ENCODE results near the gene GUCD1. TPM values are rescaled to one million over a fixed set of nuclear protein-coding genes. Genes with fewer than 3 reads are reported as not detected.

Gene GUCD1
- total and polyA plus RNA-seq, 2 of the 8 experiments (the other 6 are each of a cell fraction or from before 2014, with no cell fraction given), result 85.2 to 128 TPM

- Histone ChIP-seq H3K23me2 (ENCODE audit: low read depth, low read length) (no peaks in the 10 kb centered on the region), H3K4me1 (replicated peaks in 1 of 4; ENCODE audit: control insufficient read depth in 3 of 4, insufficient read depth in 4 of 4, low read length in 3 of 4) (peaks cover 3 to 13% (median 8%) of the 10 kb centered on the region in 4 experiments; a peak in 5 of 7 replicates), H3K36me3 (ENCODE audit: control insufficient read depth in 2 of 4, insufficient read depth in 4 of 4, low read length in 3 of 4) (no peaks in the 10 kb centered on the region), H3K18ac (ENCODE audit: extremely low read depth, low read length) (no peak overlapping the region), H4K5ac (ENCODE audit: insufficient read length, low read depth, low read length) (no peak overlapping the region), H3K79me1 (ENCODE audit: low read depth, low read length) (no peaks in the 10 kb centered on the region), H2AFZ (ENCODE audit: low read length) (no peak overlapping the region), H2BK5ac (ENCODE audit: low read depth, low read length) (peak overlapping the region; percentile 19; the same call in 1 of the 2 replicates), H3K4me3 (ENCODE audit: extremely low read depth in 1 of 4, insufficient read depth in 2 of 4, low read depth in 3 of 4, low read length in 4 of 4) (peak overlapping the region in 1 of 4 experiments; percentile 26; a peak in 1 of 8 replicates), H3K27ac (ENCODE audit: low read depth, low read length) (no peak overlapping the region), H3K79me2 (ENCODE audit: control insufficient read depth in 1 of 2, insufficient read depth in 2 of 2, low read length in 2 of 2) (no peaks in the 10 kb centered on the region), H3K4ac (replicated peaks; ENCODE audit: insufficient read length, low read depth, low read length) (no peak overlapping the region), H3K4me2 (ENCODE audit: insufficient read depth in 1 of 2, low read depth in 2 of 2, low read length in 2 of 2) (peak overlapping the region; percentile 48 to 66; a peak in 3 of 4 replicates), H3K9me3 (ENCODE audit: insufficient read depth in 2 of 2, low read depth in 1 of 2, low read length in 1 of 2) (no peaks in the 10 kb centered on the region), H3K56ac (replicated peaks; ENCODE audit: insufficient read length, low read depth, low read length) (no peak overlapping the region), H3K27me3 (replicated peaks in 1 of 4; ENCODE audit: control insufficient read depth in 3 of 4, extremely low read depth in 1 of 4, insufficient read depth in 3 of 4, low read length in 3 of 4) (peaks cover 0 to 2% (median 0%) of the 10 kb centered on the region in 4 experiments; a peak in 1 of 7 replicates), H2BK120ac (replicated peaks; ENCODE audit: low read depth, low read length) (peak overlapping the region; percentile 57), H3K23ac (ENCODE audit: insufficient read length) (no peak overlapping the region), H2AK5ac (ENCODE audit: low read depth, low read length) (no peak overlapping the region; the same call in 1 of the 2 replicates), H3K9ac (replicated peaks in 1 of 4; ENCODE audit: extremely low read depth in 1 of 4, low read depth in 3 of 4, low read length in 3 of 4) (no peak overlapping the region), H3K14ac (ENCODE audit: insufficient read length) (no peak overlapping the region), H2BK20ac (ENCODE audit: low read length) (peak overlapping the region; percentile 11; the same call in 1 of the 2 replicates), H2BK12ac (ENCODE audit: low read depth, low read length) (no peak overlapping the region), H4K8ac (ENCODE audit: extremely low read depth, insufficient read depth, low read length) (0 out of 2 replicates have a peak overlapping the region, but pooled peaks have one; percentile 3), H2BK15ac (ENCODE audit: low read length) (no peak overlapping the region; the same call in 1 of the 2 replicates), H4K20me1 (replicated peaks in 1 of 2; ENCODE audit: control insufficient read depth in 1 of 2, insufficient read depth in 2 of 2, low read length in 2 of 2) (no peaks in the 10 kb centered on the region), H4K91ac (replicated peaks; ENCODE audit: insufficient read length, low read length) (peak overlapping the region; percentile 29)
- FAIRE-seq, result no peak
- no peak for TF ChIP-seq RAD21 (IDR thresholded peaks at IDR 0.05 in 1 of 2, conservative IDR thresholded peaks at IDR 0.05 in 1 of 2; ENCODE audit: low read depth in 2 of 2, low read length in 2 of 2)
- TF ChIP-seq EP300 (IDR thresholded peaks at IDR 0.05; ENCODE audit: borderline replicate concordance in 1 of 2, low read depth in 2 of 2, low read length in 2 of 2), result no peak
- no peak for TF ChIP-seq RBBP5 (IDR thresholded peaks at IDR 0.05; ENCODE audit: borderline replicate concordance, low read depth, low read length)
- TF ChIP-seq USF2 (IDR thresholded peaks at IDR 0.05; ENCODE audit: low read length), result no peak
- CTCF ChIA-PET (ENCODE audit: partially characterized antibody), result interaction anchor here (0.8 to 15.1 kb wide), 18 partner anchors 9 to 114 kb away, joined by 3 to 201 read pairs (median 4); no protein-coding TSS in a partner anchor
- 73% methylated on average over 6 of the region's 6 CpGs; no CpG with 5 or more reads in 1 of the 2 experiments for WGBS, 2 experiments (ENCODE audit: extremely low coverage in 1 of 2, insufficient coverage in 1 of 2, insufficient read length in 1 of 2, insufficient replicate concordance in 2 of 2, low coverage in 1 of 2, low lambda C conversion rate in 2 of 2, missing lambda C conversion rate in 1 of 2)
- POLR2A ChIA-PET (ENCODE audit: partially characterized antibody), result interaction anchor here (0.9 to 1.9 kb wide), 5 partner anchors 8 to 92 kb away, joined by 3 to 7 read pairs (median 3); no protein-coding TSS in a partner anchor
- DNase-seq (ENCODE audit: low read depth in 1 of 2, low spot score in 2 of 2), result no peak
Observed at GRCh38 chr22:24506802-24507438, 48.0 kb downstream of the GUCD1 start.
